Neural cell (in vitro differentiated cells): ENCODE data around the gene DDN. TPM values are rescaled to one million over a fixed set of nuclear protein-coding genes. Genes with fewer than 3 reads are reported as not detected.

Experiments
- H2AFZ ChIP-seq: fragments of 200-600, 300-800 bp; sonication (generic), shearing (Covaris generic); 2 replicates; pipeline ENCODE4 v1.6.0; 2014; ENCODE audit warnings: low read depth, mild to moderate bottlenecking, antibody characterized with exemption, low read length, moderate library complexity
- H3F3A ChIP-seq: fragments of 200-600 bp; shearing (Covaris generic); 2 replicates; pipeline ENCODE4 v1.6.1; 2016; ENCODE audit warnings: mild to moderate bottlenecking, moderate library complexity, mixed read lengths, antibody characterized with exemption, low read length; ENCODE audit not compliant: insufficient read depth, poor library complexity, severe bottlenecking
- H3K27ac ChIP-seq: fragments of 200-600, 300-800 bp; sonication (generic), shearing (Covaris generic); 2 replicates; pipeline ENCODE4 v1.5.1; 2014; ENCODE audit warnings: mild to moderate bottlenecking, low read length, moderate library complexity
- H3K27me3 ChIP-seq: fragments of 300-800, 200-600 bp; sonication (generic), shearing (Covaris generic); 2 replicates; pipeline ENCODE4 v1.6.0; 2014; ENCODE audit warnings: mild to moderate bottlenecking, low read depth, low read length, moderate library complexity; ENCODE audit not compliant: insufficient read depth
- H3K36me3 ChIP-seq: fragments of 300-800, 200-600 bp; sonication (generic), shearing (Covaris generic); 2 replicates; pipeline ENCODE4 v1.5.1; 2014; ENCODE audit warnings: mild to moderate bottlenecking, antibody characterized with exemption, low read length, moderate library complexity; ENCODE audit not compliant: insufficient read depth
- H3K4me2 ChIP-seq: fragments of 300-800, 200-600 bp; sonication (generic), shearing (Covaris generic); 2 replicates; pipeline ENCODE4 v1.6.0; 2014; ENCODE audit warnings: mild to moderate bottlenecking, low read length
- H3K4me3 ChIP-seq: fragments of 300-800, 200-600 bp; sonication (generic), shearing (Covaris generic); 2 replicates; pipeline ENCODE4 v1.5.1; 2014; ENCODE audit warnings: mild to moderate bottlenecking, low read length, moderate library complexity
- H3K79me2 ChIP-seq: fragments of 200-600 bp; shearing (Covaris generic); replicated peaks from 2 replicates; pipeline ENCODE4 v1.6.0; 2014; ENCODE audit warnings: mild to moderate bottlenecking, low read length, moderate library complexity; ENCODE audit not compliant: insufficient read depth
- H3K9ac ChIP-seq: fragments of 300-800, 200-600 bp; sonication (generic), shearing (Covaris generic); 2 replicates; pipeline ENCODE4 v1.6.1; 2016; ENCODE audit warnings: mild to moderate bottlenecking, low read length, mixed read lengths
- H3K9me2 ChIP-seq: fragments of 200-600 bp; shearing (Covaris generic); 2 replicates; pipeline ENCODE4 v1.6.1; 2016; ENCODE audit warnings: mild to moderate bottlenecking, low read length, mixed read lengths; ENCODE audit not compliant: insufficient read depth
- H3K9me3 ChIP-seq: fragments of 200-600, 300-800 bp; sonication (generic), shearing (Covaris generic); 2 replicates; pipeline ENCODE4 v1.6.1; 2016; ENCODE audit warnings: mild to moderate bottlenecking, mixed run types, low read length, moderate library complexity, mixed read lengths
- H4K20me1 ChIP-seq: fragments of 200-600 bp; shearing (Covaris generic); 2 replicates; pipeline ENCODE4 v1.6.1; 2016; ENCODE audit warnings: mild to moderate bottlenecking, mixed run types; ENCODE audit not compliant: insufficient read depth
- EP300 ChIP-seq: fragments of 450-650 bp; conservative IDR thresholded peaks from 2 replicates; pipeline ENCODE4 v1.6.1; 2014; ENCODE audit warnings: antibody characterized with exemption, mild to moderate bottlenecking, moderate library complexity; ENCODE audit not compliant: poor library complexity, severe bottlenecking
- EZH2 ChIP-seq: fragments of 200-600, 300-800 bp; shearing (Covaris generic), sonication (generic); IDR thresholded peaks from 2 replicates; pipeline ENCODE4 v1.6.1; 2014; ENCODE audit warnings: antibody characterized with exemption, low read length, borderline replicate concordance, mild to moderate bottlenecking; ENCODE audit not compliant: insufficient read depth, poor library complexity, severe bottlenecking
- MXI1 ChIP-seq: fragments of 450-650 bp; conservative IDR thresholded peaks from 2 replicates; pipeline ENCODE4 v1.6.1; 2014; ENCODE audit warnings: antibody characterized with exemption, mild to moderate bottlenecking; ENCODE audit not compliant: poor library complexity, severe bottlenecking
- POLR2AphosphoS5 ChIP-seq: IDR thresholded peaks from 2 replicates; pipeline ENCODE4 v1.6.1; 2012
- RAD21 ChIP-seq: fragments of 450-650 bp; conservative IDR thresholded peaks from 2 replicates; pipeline ENCODE4 v1.6.1; 2014; ENCODE audit warnings: antibody characterized with exemption, mild to moderate bottlenecking, moderate library complexity
- SMC3 ChIP-seq: fragments of 450-650 bp; conservative IDR thresholded peaks from 2 replicates; pipeline ENCODE4 v1.6.1; 2014; ENCODE audit warnings: antibody characterized with exemption, mild to moderate bottlenecking, moderate library complexity; ENCODE audit not compliant: poor library complexity
- TAF1 ChIP-seq: IDR thresholded peaks from 2 replicates; pipeline ENCODE4 v1.6.1; 2012; ENCODE audit warnings: low read depth
- polyA plus RNA-seq: library from polyadenylated mRNA; depleted of rRNA; stranded (reverse); fragments of >200 nt; gene quantifications from 2 replicates; pipeline ENCODE4 v1.2.3, GENCODE V29; 2014
- TF ChIP-seq, protein P1 (sequence below): IDR thresholded peaks from 2 replicates; pipeline ENCODE4 v1.6.1; 2012; ENCODE audit warnings: borderline replicate concordance
- TF ChIP-seq, protein P2 (sequence below): fragments of 450-650 bp; IDR thresholded peaks from 2 replicates; pipeline ENCODE4 v1.5.1; 2014; ENCODE audit warnings: antibody characterized with exemption, mild to moderate bottlenecking, moderate library complexity; ENCODE audit not compliant: poor library complexity, severe bottlenecking

DDN gene
- polyA plus RNA-seq, 1 donor from 2014 or later: 0.51 TPM

- no peaks in the 10 kb centered on the region for H4K20me1 ChIP-seq
- H3K4me3 ChIP-seq: no peak overlapping the region
- H3K9me2 ChIP-seq: no peaks in the 10 kb centered on the region
- TF ChIP-seq SMC3 (no peak), RAD21 (no peak), POLR2AphosphoS5 (no peak), TAF1 (no peak), EZH2 (no peak)
- no peaks in the 10 kb centered on the region for H3K9me3 ChIP-seq
- no peak overlapping the region for H3K27ac ChIP-seq
- peaks cover 3% of the 10 kb centered on the region for H3F3A ChIP-seq
- no peak overlapping the region for H2AFZ ChIP-seq
- H3K79me2 ChIP-seq: no peaks in the 10 kb centered on the region
- no peak overlapping the region for H3K4me2 ChIP-seq
- no peak overlapping the region for H3K9ac ChIP-seq
- H3K27me3 ChIP-seq: no peaks in the 10 kb centered on the region
- H3K36me3 ChIP-seq: no peaks in the 10 kb centered on the region
Measured at GRCh38 chr12:49021292-49021915, 22.2 kb upstream of the DDN start.

DNA sequence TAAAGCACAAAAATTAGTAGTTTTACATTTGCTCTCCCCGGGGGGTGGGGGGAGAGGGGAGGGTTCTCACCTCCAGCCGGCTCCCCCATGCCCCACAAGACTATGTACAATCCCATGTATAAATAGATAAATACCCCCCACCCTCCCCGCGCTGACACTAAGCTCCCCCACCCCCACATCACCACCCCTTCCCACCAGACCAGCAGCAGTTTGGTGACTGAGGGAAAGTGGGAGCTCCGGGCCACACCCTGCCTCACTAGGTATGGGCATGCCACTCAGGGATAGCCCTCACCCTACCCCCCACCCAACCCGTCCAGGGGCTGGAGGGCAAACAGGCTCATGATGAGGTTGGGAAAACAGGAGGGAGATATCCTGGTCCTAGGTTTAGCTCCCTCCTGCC lies 21.3 kb upstream of the DDN start:
- H3K9me3 ChIP-seq: no peaks in the 10 kb centered on the region
- H3K9ac ChIP-seq: no peak overlapping the region
- H3K79me2 ChIP-seq: no peaks in the 10 kb centered on the region
- H3K4me3 ChIP-seq: no peak overlapping the region
- H3K4me2 ChIP-seq: no peak overlapping the region
- H3F3A ChIP-seq: peaks cover 3% of the 10 kb centered on the region
- H2AFZ ChIP-seq: no peak overlapping the region
- no peaks in the 10 kb centered on the region for H3K36me3 ChIP-seq
- H3K27ac ChIP-seq: no peak overlapping the region
- no peaks in the 10 kb centered on the region for H3K27me3 ChIP-seq
- H4K20me1 ChIP-seq: no peaks in the 10 kb centered on the region
- no peaks in the 10 kb centered on the region for H3K9me2 ChIP-seq
- TF ChIP-seq RAD21: no peak
- no peak for TF ChIP-seq EZH2
- TF ChIP-seq POLR2AphosphoS5: no peak
- no peak for TF ChIP-seq MXI1
- TF ChIP-seq, protein P1, sequence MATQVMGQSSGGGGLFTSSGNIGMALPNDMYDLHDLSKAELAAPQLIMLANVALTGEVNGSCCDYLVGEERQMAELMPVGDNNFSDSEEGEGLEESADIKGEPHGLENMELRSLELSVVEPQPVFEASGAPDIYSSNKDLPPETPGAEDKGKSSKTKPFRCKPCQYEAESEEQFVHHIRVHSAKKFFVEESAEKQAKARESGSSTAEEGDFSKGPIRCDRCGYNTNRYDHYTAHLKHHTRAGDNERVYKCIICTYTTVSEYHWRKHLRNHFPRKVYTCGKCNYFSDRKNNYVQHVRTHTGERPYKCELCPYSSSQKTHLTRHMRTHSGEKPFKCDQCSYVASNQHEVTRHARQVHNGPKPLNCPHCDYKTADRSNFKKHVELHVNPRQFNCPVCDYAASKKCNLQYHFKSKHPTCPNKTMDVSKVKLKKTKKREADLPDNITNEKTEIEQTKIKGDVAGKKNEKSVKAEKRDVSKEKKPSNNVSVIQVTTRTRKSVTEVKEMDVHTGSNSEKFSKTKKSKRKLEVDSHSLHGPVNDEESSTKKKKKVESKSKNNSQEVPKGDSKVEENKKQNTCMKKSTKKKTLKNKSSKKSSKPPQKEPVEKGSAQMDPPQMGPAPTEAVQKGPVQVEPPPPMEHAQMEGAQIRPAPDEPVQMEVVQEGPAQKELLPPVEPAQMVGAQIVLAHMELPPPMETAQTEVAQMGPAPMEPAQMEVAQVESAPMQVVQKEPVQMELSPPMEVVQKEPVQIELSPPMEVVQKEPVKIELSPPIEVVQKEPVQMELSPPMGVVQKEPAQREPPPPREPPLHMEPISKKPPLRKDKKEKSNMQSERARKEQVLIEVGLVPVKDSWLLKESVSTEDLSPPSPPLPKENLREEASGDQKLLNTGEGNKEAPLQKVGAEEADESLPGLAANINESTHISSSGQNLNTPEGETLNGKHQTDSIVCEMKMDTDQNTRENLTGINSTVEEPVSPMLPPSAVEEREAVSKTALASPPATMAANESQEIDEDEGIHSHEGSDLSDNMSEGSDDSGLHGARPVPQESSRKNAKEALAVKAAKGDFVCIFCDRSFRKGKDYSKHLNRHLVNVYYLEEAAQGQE: no peak
- TF ChIP-seq, protein P2, sequence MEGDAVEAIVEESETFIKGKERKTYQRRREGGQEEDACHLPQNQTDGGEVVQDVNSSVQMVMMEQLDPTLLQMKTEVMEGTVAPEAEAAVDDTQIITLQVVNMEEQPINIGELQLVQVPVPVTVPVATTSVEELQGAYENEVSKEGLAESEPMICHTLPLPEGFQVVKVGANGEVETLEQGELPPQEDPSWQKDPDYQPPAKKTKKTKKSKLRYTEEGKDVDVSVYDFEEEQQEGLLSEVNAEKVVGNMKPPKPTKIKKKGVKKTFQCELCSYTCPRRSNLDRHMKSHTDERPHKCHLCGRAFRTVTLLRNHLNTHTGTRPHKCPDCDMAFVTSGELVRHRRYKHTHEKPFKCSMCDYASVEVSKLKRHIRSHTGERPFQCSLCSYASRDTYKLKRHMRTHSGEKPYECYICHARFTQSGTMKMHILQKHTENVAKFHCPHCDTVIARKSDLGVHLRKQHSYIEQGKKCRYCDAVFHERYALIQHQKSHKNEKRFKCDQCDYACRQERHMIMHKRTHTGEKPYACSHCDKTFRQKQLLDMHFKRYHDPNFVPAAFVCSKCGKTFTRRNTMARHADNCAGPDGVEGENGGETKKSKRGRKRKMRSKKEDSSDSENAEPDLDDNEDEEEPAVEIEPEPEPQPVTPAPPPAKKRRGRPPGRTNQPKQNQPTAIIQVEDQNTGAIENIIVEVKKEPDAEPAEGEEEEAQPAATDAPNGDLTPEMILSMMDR: no peak
- no peak for TF ChIP-seq TAF1
- TF ChIP-seq SMC3: no peak
- TF ChIP-seq EP300: no peak
